Liver (tissue), 9 donors: ENCODE results near the gene SLC25A42. TPM values are rescaled to one million over a fixed set of nuclear protein-coding genes. Genes with fewer than 3 reads are reported as not detected.
A peak's percentile ranks its signal among the peaks of the same experiment; 100 is the strongest.

Experiments
- DNase-seq: peaks from one replicate; pipeline ENCODE4 v3.0.0-alpha.2; 2017; ENCODE audit warnings: low spot score
- H3K27ac ChIP-seq, 2 donors: one replicate each; pipeline ENCODE4 v1.7.0; 2013; ENCODE audit warnings: inconsistent platforms in 2 of 2, low read length in 2 of 2, control low read depth in 1 of 2, low read depth in 1 of 2, mild to moderate bottlenecking in 1 of 2
- H3K27me3 ChIP-seq, 4 donors: one replicate each; pipeline versions ENCODE4 v1.6.1 to v1.7.0; 2013; ENCODE audit warnings: low read length in 3 of 4, inconsistent platforms in 1 of 4, mild to moderate bottlenecking in 1 of 4, moderate library complexity in 1 of 4; ENCODE audit not compliant: control insufficient read depth in 4 of 4, insufficient read depth in 4 of 4
- H3K36me3 ChIP-seq, 4 donors: one replicate each; pipeline versions ENCODE4 v1.6.1 to v1.7.0; 2013; ENCODE audit warnings: low read length in 3 of 4, mild to moderate bottlenecking in 3 of 4, low read depth in 1 of 4, moderate library complexity in 1 of 4; ENCODE audit not compliant: control insufficient read depth in 4 of 4, insufficient read depth in 3 of 4
- H3K4me1 ChIP-seq, 4 donors: one replicate each; pipeline versions ENCODE4 v1.6.1 to v1.7.0; 2013; ENCODE audit warnings: low read length in 3 of 4, mild to moderate bottlenecking in 3 of 4, moderate library complexity in 1 of 4; ENCODE audit not compliant: control insufficient read depth in 4 of 4, insufficient read depth in 4 of 4
- H3K4me3 ChIP-seq, 3 donors: one replicate each; pipeline versions ENCODE4 v1.6.1 to v1.7.0; 2013; ENCODE audit warnings: low read length in 3 of 3, control low read depth in 1 of 3, low read depth in 1 of 3, mild to moderate bottlenecking in 1 of 3
- H3K9ac ChIP-seq, 2 donors: one replicate each; pipeline ENCODE4 v1.7.0; 2013; ENCODE audit warnings: low read length in 2 of 2, mild to moderate bottlenecking in 2 of 2, moderate library complexity in 2 of 2, control low read depth in 1 of 2, low read depth in 1 of 2
- H3K9me3 ChIP-seq, 4 donors: one replicate each; pipeline versions ENCODE4 v1.6.1 to v1.7.0; 2013; ENCODE audit warnings: low read length in 3 of 4; ENCODE audit not compliant: control insufficient read depth in 4 of 4
- EGR1 ChIP-seq, 2 donors: IDR thresholded peaks; 2 replicates each; pipeline ENCODE4 v1.6.1; 2016 to 2018; ENCODE audit warnings: antibody characterized with exemption in 2 of 2, low read depth in 2 of 2
- FOXA1 ChIP-seq: IDR thresholded peaks from 2 replicates; pipeline ENCODE4 v1.6.1; 2016; ENCODE audit warnings: antibody characterized with exemption
- FOXA2 ChIP-seq: IDR thresholded peaks from 2 replicates; pipeline ENCODE4 v1.6.1; 2016; ENCODE audit warnings: antibody characterized with exemption
- GABPA ChIP-seq, 2 donors: IDR thresholded peaks in 1 of 2; conservative IDR thresholded peaks in 1 of 2; 2 replicates each; pipeline ENCODE4 v1.6.1; 2016; ENCODE audit warnings: antibody characterized with exemption in 2 of 2, mild to moderate bottlenecking in 1 of 2, moderate library complexity in 1 of 2
- HNF4A ChIP-seq, 2 donors: conservative IDR thresholded peaks; 2 replicates each; pipeline ENCODE4 v1.6.1; 2016; ENCODE audit warnings: antibody characterized with exemption in 2 of 2, mild to moderate bottlenecking in 2 of 2
- JUND ChIP-seq, 2 donors: IDR thresholded peaks; 2 replicates each; pipeline ENCODE4 v1.6.1; 2016; ENCODE audit warnings: antibody characterized with exemption in 2 of 2
- NR2F2 ChIP-seq: IDR thresholded peaks from 2 replicates; pipeline ENCODE4 v1.6.1; 2016; ENCODE audit warnings: antibody characterized with exemption
- RAD21 ChIP-seq, 2 donors: IDR thresholded peaks; 2 replicates each; pipeline ENCODE4 v1.6.1; 2016; ENCODE audit warnings: antibody characterized with exemption in 2 of 2, mild to moderate bottlenecking in 2 of 2
- REST ChIP-seq: IDR thresholded peaks from 2 replicates; pipeline ENCODE4 v1.6.1; 2016; ENCODE audit warnings: antibody characterized with exemption, mild to moderate bottlenecking
- RXRA ChIP-seq, 2 donors: IDR thresholded peaks; 2 replicates each; pipeline ENCODE4 v1.6.1; 2017 to 2018; ENCODE audit warnings: antibody characterized with exemption in 2 of 2, mild to moderate bottlenecking in 1 of 2
- SP1 ChIP-seq: IDR thresholded peaks from 2 replicates; pipeline ENCODE4 v1.6.1; 2018; ENCODE audit warnings: antibody characterized with exemption, mild to moderate bottlenecking
- TAF1 ChIP-seq: conservative IDR thresholded peaks from 2 replicates; pipeline ENCODE4 v1.6.1; 2016; ENCODE audit warnings: antibody characterized with exemption, mild to moderate bottlenecking
- YY1 ChIP-seq: IDR thresholded peaks from 2 replicates; pipeline ENCODE4 v1.6.1; 2016; ENCODE audit warnings: antibody characterized with exemption, mild to moderate bottlenecking
- WGBS: extraction: QIAGEN DNeasy Blood & Tissue Kit; methylation state at CpG from one replicate; pipeline ENCODE4 v1.1.7; 2013; 5-methylcytosine and 5-hydroxymethylcytosine counted together
- polyA plus RNA-seq, 2 donors: library from polyadenylated mRNA; stranded (reverse) in 1 of 2; unstranded in 1 of 2; fragments of 200-250 nt in 1 of 2; fragments of >200 nt in 1 of 2; fragmentation: Nextera tagmentation in 1 of 2; extraction: Ambion mirVana in 1 of 2; gene quantifications; one replicate each; pipeline versions ENCODE4 v1.2.1 to v1.2.3, GENCODE V29; 2013 to 2015
- total RNA-seq, 2 donors: library from RNA; depleted of rRNA; stranded (reverse); fragments of >200 nt; gene quantifications; one replicate each; pipeline ENCODE4 v1.2.3, GENCODE V29; 2014
- TF ChIP-seq, protein P1 (sequence below): IDR thresholded peaks from 2 replicates; pipeline ENCODE4 v1.6.1; 2016; ENCODE audit warnings: antibody characterized with exemption
- TF ChIP-seq, protein P2 (sequence below): IDR thresholded peaks from 2 replicates; pipeline ENCODE4 v1.6.1; 2016; ENCODE audit warnings: antibody characterized with exemption
- TF ChIP-seq, protein P3 (sequence below): IDR thresholded peaks from 2 replicates; pipeline ENCODE4 v1.6.1; 2016; ENCODE audit warnings: antibody characterized with exemption
- TF ChIP-seq, protein P4 (sequence below): fragments of 150-350 bp; IDR thresholded peaks from 2 replicates; pipeline ENCODE4 v1.5.1; 2017; ENCODE audit warnings: improper control_type of control experiment, low read depth, low read length; ENCODE audit not compliant: missing input control
- donor health status: healthy.
- donor health status: healthy.
- donor health status: healthy.
- donor health status: healthy.
- donor health status: healthy.

The SLC25A42 gene
- total and polyA plus RNA-seq, 4 donors, result 24.7 to 89.6 (median 60.2) TPM

DNA sequence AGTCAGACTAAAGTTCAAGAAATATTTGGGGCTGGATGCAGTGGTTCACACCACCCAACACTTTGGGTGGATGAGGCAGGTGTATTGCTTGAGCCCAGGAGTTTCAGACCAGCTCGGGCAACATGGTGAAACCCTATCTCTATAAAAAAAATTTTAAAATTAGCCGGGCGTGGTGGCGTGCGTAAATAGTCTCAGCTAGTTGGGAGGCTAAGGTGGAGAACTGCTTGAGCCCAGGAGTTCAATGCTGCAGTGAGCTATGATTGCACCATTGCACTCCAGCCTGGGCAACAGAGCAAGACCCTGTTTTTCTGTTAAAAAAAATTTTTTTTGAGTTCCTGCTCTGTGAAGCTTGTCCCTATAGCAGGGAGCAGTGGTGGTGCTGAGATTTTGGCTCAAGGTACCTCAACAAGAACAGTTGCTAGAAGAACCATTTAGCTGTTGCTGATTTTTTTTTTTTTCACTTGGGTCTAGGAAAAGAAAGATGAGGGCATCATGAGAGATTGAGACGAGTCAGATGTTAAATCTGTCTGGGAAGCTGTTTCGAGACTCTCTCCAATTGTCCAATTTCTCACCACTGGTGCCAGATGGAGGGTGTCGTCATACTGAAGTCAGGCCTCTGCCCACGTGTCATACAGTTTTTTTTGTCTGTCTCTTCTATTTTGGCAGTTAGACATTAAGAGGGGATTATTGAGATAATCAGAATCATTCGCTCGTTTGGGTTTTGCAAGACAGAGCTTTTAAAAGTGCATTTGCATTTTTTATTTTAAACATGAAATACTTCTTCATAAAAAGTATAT is 3.7 kb downstream of the SLC25A42 start:
- no peak for DNase-seq
- no peaks in the 10 kb centered on the region for H3K9me3 ChIP-seq
- H3K9ac ChIP-seq, result peak overlapping the region in 1 of 2 donors; percentile 58
- peak overlapping the region; percentile 57 to 65 for H3K27ac ChIP-seq
- 51% methylated on average over 11 of the region's 11 CpGs for WGBS
- H3K27me3 ChIP-seq, result no peaks in the 10 kb centered on the region
- H3K36me3 ChIP-seq, result peaks cover 0 to 3% (median 0%) of the 10 kb centered on the region in 4 donors
- TF ChIP-seq RXRA (IDR thresholded peaks at IDR 0.05) (peak in 1 of 2 donors; percentile 15), RAD21 (IDR thresholded peaks at IDR 0.05) (no peak)
- H3K4me3 ChIP-seq, result no peak overlapping the region
- peaks cover 4 to 50% (median 40%) of the 10 kb centered on the region in 4 donors for H3K4me1 ChIP-seq

GRCh38 chr19:19068659-19069654 is 5.2 kb downstream of the SLC25A42 start:
- peaks cover 0 to 3% (median 0%) of the 10 kb centered on the region in 4 donors for H3K36me3 ChIP-seq
- peak overlapping the region; percentile 0 to 19 for H3K27ac ChIP-seq
- no peaks in the 10 kb centered on the region for H3K27me3 ChIP-seq
- no peak for DNase-seq
- no peak overlapping the region for H3K9ac ChIP-seq
- H3K9me3 ChIP-seq, result no peaks in the 10 kb centered on the region
- H3K4me3 ChIP-seq, result no peak overlapping the region
- H3K4me1 ChIP-seq, result peaks cover 2 to 51% (median 38%) of the 10 kb centered on the region in 4 donors
- TF ChIP-seq, protein P1, sequence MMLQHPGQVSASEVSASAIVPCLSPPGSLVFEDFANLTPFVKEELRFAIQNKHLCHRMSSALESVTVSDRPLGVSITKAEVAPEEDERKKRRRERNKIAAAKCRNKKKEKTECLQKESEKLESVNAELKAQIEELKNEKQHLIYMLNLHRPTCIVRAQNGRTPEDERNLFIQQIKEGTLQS, result no peak
- WGBS, result 76% methylated on average over 11 of the region's 11 CpGs

DNA sequence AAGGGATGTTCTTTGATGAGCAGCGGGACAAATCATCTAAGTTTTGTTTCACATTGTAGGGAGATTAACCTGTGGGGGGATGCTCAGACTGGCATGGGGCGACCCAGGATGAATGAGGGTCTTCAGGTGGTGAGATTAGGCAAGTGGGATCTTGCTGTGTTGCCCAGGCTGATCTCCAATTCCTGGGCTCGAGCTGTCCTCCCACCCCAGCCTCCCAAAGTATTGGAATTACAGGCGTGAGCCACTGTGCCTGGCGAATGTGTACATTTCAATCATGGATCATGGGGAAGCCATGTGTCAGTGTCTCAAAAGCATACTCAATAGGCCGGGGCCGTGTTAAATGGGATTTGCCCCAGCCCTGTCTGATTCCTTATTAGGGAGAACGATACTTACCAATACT is 8.1 kb downstream of the SLC25A42 start:
- Histone ChIP-seq H3K4me1 (peaks cover 2 to 51% (median 34%) of the 10 kb centered on the region in 4 donors), H3K9me3 (no peaks in the 10 kb centered on the region), H3K36me3 (peaks cover 0 to 3% (median under 1%) of the 10 kb centered on the region in 4 donors), H3K9ac (no peak overlapping the region), H3K4me3 (no peak overlapping the region), H3K27ac (no peak overlapping the region), H3K27me3 (no peaks in the 10 kb centered on the region)
- DNase-seq, result no peak
- WGBS, result 96% methylated on average over 8 of the region's 8 CpGs
- TF ChIP-seq, protein P2, sequence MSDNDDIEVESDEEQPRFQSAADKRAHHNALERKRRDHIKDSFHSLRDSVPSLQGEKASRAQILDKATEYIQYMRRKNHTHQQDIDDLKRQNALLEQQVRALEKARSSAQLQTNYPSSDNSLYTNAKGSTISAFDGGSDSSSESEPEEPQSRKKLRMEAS, result no peak
- TF ChIP-seq YY1 (no peak), RXRA (IDR thresholded peaks at IDR 0.05) (no peak), HNF4A (conservative IDR thresholded peaks at IDR 0.05) (no peak), GABPA (IDR thresholded peaks at IDR 0.05 in 1 of 2, conservative IDR thresholded peaks at IDR 0.05 in 1 of 2) (no peak), FOXA1 (no peak), NR2F2 (no peak), TAF1 (no peak), EGR1 (IDR thresholded peaks at IDR 0.05; ENCODE audit: low read depth in 2 of 2) (no peak), RAD21 (IDR thresholded peaks at IDR 0.05) (no peak), JUND (IDR thresholded peaks at IDR 0.05) (no peak), FOXA2 (no peak), SP1 (no peak), REST (no peak)
- TF ChIP-seq, protein P3, sequence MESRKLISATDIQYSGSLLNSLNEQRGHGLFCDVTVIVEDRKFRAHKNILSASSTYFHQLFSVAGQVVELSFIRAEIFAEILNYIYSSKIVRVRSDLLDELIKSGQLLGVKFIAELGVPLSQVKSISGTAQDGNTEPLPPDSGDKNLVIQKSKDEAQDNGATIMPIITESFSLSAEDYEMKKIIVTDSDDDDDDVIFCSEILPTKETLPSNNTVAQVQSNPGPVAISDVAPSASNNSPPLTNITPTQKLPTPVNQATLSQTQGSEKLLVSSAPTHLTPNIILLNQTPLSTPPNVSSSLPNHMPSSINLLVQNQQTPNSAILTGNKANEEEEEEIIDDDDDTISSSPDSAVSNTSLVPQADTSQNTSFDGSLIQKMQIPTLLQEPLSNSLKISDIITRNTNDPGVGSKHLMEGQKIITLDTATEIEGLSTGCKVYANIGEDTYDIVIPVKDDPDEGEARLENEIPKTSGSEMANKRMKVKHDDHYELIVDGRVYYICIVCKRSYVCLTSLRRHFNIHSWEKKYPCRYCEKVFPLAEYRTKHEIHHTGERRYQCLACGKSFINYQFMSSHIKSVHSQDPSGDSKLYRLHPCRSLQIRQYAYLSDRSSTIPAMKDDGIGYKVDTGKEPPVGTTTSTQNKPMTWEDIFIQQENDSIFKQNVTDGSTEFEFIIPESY, result no peak
- TF ChIP-seq, protein P1, result no peak
- TF ChIP-seq, protein P4, sequence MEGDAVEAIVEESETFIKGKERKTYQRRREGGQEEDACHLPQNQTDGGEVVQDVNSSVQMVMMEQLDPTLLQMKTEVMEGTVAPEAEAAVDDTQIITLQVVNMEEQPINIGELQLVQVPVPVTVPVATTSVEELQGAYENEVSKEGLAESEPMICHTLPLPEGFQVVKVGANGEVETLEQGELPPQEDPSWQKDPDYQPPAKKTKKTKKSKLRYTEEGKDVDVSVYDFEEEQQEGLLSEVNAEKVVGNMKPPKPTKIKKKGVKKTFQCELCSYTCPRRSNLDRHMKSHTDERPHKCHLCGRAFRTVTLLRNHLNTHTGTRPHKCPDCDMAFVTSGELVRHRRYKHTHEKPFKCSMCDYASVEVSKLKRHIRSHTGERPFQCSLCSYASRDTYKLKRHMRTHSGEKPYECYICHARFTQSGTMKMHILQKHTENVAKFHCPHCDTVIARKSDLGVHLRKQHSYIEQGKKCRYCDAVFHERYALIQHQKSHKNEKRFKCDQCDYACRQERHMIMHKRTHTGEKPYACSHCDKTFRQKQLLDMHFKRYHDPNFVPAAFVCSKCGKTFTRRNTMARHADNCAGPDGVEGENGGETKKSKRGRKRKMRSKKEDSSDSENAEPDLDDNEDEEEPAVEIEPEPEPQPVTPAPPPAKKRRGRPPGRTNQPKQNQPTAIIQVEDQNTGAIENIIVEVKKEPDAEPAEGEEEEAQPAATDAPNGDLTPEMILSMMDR, result no peak
